ENCODE measurements around the gene NDUFA12. TPM values are rescaled to one million over a fixed set of nuclear protein-coding genes. Genes with fewer than 3 reads are reported as not detected.

The NDUFA12 gene
- total RNA-seq, 2 donors from 2014 or later: 63.5 to 67.1 TPM

DNA sequence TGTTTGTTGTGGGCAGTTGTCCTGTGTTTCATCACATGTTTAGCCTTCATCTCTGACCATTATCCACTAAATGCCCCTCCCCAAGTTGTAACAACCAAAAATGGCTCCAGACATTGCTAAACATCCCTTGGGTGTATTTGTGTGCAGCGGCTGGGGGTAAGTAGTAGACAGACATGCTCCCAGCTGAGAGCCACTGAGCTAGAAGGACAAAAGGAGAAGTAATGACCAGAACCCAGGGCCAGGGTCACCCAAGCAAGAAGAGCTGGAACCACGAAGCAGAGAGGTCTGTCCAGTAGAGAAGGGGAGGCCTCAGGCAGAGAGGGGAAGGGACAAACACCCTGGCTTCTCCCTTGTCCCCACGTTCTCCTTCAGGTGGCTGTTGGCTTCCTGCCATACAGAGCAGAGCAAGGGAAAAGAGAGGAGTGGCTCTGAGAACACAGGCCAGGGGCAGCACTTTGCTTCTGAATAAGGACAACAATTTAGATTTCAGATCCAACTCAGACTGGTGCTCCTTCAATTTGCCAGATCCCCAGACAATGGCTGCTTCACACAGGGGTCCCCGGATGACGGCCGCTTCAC is 55.2 kb downstream of the NDUFA12 start:
- Histone ChIP-seq H3K36me3 (no peaks in the 10 kb centered on the region), H3K27ac (no peak overlapping the region), H3K27me3 (replicated peaks; ENCODE audit: insufficient read depth) (no peaks in the 10 kb centered on the region), H3K4me1 (ENCODE audit: control insufficient read depth in 1 of 2, low read depth in 2 of 2) (no peaks in the 10 kb centered on the region), H3K4me3 (no peak overlapping the region), H3K9me3 (no peaks in the 10 kb centered on the region)
- no peak for ATAC-seq (ENCODE audit: insufficient number of reproducible peaks, low FRiP score, low read depth)
- no peak for TF ChIP-seq CTCF (IDR thresholded peaks at IDR 0.05)
- DNase-seq (ENCODE audit: low spot score): no peak

DNA sequence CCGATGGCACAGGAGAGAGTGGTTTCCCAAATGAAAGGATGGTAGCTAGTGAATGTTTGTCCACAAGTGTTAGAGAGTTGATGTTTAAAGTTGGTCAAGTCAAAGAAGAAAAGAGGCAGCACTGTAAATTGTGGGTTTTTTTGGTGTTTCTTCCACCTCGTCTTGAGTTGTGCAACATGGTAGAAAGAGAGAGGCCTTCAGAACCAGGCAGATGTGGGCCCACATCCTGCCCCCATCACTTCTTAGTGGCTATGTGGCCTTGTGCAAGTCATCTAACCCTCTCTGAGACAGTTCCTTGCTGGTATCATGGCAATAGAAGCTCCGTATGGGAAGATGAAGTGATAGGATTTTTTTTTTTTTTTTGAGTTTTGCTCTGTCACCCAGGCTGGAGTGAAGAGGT is 60.8 kb downstream of the NDUFA12 start:
- Histone ChIP-seq H3K36me3 (no peaks in the 10 kb centered on the region), H3K27me3 (replicated peaks; ENCODE audit: insufficient read depth) (no peaks in the 10 kb centered on the region), H3K4me3 (no peak overlapping the region), H3K27ac (no peak overlapping the region), H3K9me3 (no peaks in the 10 kb centered on the region), H3K4me1 (ENCODE audit: control insufficient read depth in 1 of 2, low read depth in 2 of 2) (peaks cover 6 to 11% of the 10 kb centered on the region in 2 donors)
- no peak for DNase-seq (ENCODE audit: low spot score)
- no peak for ATAC-seq (ENCODE audit: insufficient number of reproducible peaks, low FRiP score, low read depth)
- no peak for TF ChIP-seq CTCF (IDR thresholded peaks at IDR 0.05)

DNA sequence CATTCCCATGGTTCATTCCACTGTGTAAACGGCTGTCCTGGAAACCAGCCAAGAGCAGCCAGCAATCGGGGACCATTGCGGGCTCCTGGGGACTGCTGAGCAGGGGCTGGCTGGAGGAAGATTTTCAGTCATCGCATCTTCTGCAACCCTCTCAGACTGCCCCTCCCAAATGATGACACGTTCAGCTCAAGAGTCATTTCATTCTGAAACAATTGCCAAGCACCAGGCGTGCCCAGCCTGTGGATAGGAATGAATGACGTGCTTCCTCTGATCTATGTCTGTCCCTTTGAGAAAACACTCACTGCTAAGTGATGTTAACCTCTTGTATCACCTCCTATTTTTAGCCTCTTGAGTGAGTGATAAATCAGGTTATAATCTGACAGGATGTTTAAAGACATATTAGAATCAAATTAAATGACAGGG is 62.0 kb downstream of the NDUFA12 start:
- Histone ChIP-seq H3K4me3 (peak overlapping the region; percentile 24), H3K9me3 (no peaks in the 10 kb centered on the region), H3K27ac (no peak overlapping the region), H3K36me3 (no peaks in the 10 kb centered on the region), H3K4me1 (ENCODE audit: control insufficient read depth in 1 of 2, low read depth in 2 of 2) (peaks cover 6 to 11% of the 10 kb centered on the region in 2 donors), H3K27me3 (replicated peaks; ENCODE audit: insufficient read depth) (no peaks in the 10 kb centered on the region)
- no peak for ATAC-seq (ENCODE audit: insufficient number of reproducible peaks, low FRiP score, low read depth)
- TF ChIP-seq CTCF (IDR thresholded peaks at IDR 0.05): no peak
- peak; percentile 36 for DNase-seq (ENCODE audit: low spot score)

GRCh38 chr12:94940771-94941170 is 62.7 kb downstream of the NDUFA12 start:
- H3K36me3 ChIP-seq: no peaks in the 10 kb centered on the region

DNA sequence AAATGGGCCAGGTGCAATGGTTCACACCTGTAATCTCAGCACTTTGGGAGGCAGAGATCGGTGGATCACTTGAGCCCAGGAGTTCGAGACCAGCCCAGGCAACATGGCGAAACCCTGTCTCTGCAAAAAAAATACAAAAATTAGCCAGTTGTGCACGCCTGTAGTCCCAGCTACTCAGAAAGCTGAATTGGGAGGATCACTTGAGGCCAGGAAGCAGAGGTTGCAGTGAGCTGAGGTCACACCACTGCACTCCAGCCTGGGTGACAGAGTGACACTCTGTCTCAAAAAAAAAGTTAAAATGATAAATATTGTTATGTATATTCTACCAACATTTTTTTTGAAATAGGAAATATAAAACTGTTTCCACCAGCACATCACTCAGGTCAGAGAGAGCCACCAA is 64.9 kb downstream of the NDUFA12 start:
- DNase-seq (ENCODE audit: low spot score) (no peak), ATAC-seq (ENCODE audit: insufficient number of reproducible peaks, low FRiP score, low read depth) (no peak)
- Histone ChIP-seq H3K27me3 (replicated peaks; ENCODE audit: insufficient read depth) (no peaks in the 10 kb centered on the region), H3K9me3 (no peaks in the 10 kb centered on the region), H3K4me1 (ENCODE audit: control insufficient read depth in 1 of 2, low read depth in 2 of 2) (peaks cover 6 to 11% of the 10 kb centered on the region in 2 donors), H3K36me3 (no peaks in the 10 kb centered on the region), H3K4me3 (no peak overlapping the region), H3K27ac (no peak overlapping the region)
- no peak for TF ChIP-seq CTCF (IDR thresholded peaks at IDR 0.05)

More at GRCh38 chr12:94940771-94941170, 62.7 kb downstream of the NDUFA12 start:
- H3K4me1 ChIP-seq (ENCODE audit: control insufficient read depth in 1 of 2, low read depth in 2 of 2): peaks cover 6 to 11% of the 10 kb centered on the region in 2 donors
- ATAC-seq (ENCODE audit: insufficient number of reproducible peaks, low FRiP score, low read depth) (no peak), DNase-seq (ENCODE audit: low spot score) (no peak)
- no peak overlapping the region for H3K4me3 ChIP-seq
- TF ChIP-seq CTCF (IDR thresholded peaks at IDR 0.05): no peak
- H3K27ac ChIP-seq: no peak overlapping the region
- H3K9me3 ChIP-seq: no peaks in the 10 kb centered on the region
- H3K27me3 ChIP-seq (replicated peaks; ENCODE audit: insufficient read depth): no peaks in the 10 kb centered on the region
